HUES6 (cell line): ENCODE measurements around the gene PARD3.

ENCODE experiments used
- H3K27ac ChIP-seq: 2 replicates; pipeline ENCODE4 v1.7.0; 2013; ENCODE audit warnings: low read depth, mild to moderate bottlenecking, low read length, inconsistent platforms
- H3K27me3 ChIP-seq: 2 replicates; pipeline ENCODE4 v1.6.1; 2013; ENCODE audit warnings: low read length; ENCODE audit not compliant: control insufficient read depth, insufficient read depth
- H3K36me3 ChIP-seq: 2 replicates; pipeline ENCODE4 v1.6.1; 2013; ENCODE audit warnings: low read length; ENCODE audit not compliant: control insufficient read depth, insufficient read depth
- H3K4me1 ChIP-seq: 2 replicates; pipeline ENCODE4 v1.6.1; 2013; ENCODE audit warnings: low read length; ENCODE audit not compliant: control insufficient read depth, insufficient read depth
- H3K4me3 ChIP-seq: 2 replicates; pipeline ENCODE4 v1.5.1; 2013; ENCODE audit warnings: low read depth, low read length
- H3K9ac ChIP-seq: one replicate; pipeline ENCODE4 v1.6.1; 2013; ENCODE audit warnings: mild to moderate bottlenecking, low read length
- H3K9me3 ChIP-seq: 2 replicates; pipeline ENCODE4 v1.6.1; 2013; ENCODE audit warnings: low read depth, low read length; ENCODE audit not compliant: control insufficient read depth, insufficient read depth

The PARD3 gene

DNA sequence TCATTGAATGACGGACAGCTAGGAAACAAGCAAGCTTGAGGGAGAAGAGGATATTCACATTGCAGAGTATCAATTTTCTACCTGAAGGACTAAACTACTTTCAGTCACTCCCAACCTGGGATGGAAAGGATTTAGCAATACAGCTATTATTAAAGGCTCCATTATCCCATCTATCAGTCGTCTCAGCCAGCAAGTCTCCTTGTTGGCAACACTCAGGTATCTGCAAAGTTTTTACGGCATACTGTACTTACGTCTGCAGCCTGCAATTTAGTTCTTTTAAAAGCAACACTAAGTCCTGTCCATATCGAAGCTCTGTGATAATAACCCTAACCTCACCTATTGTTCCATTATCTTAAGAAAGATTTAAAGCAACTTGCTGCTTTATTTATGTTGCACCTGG, 689.4 kb downstream of the PARD3 start:
- no peak overlapping the region for H3K4me3 ChIP-seq
- H3K27me3 ChIP-seq, result no peaks in the 10 kb centered on the region
- peaks cover 8% of the 10 kb centered on the region; the same call in 1 of the 2 replicates for H3K4me1 ChIP-seq
- no peaks in the 10 kb centered on the region for H3K9me3 ChIP-seq
- no peak overlapping the region for H3K9ac ChIP-seq
- no peak overlapping the region for H3K27ac ChIP-seq
- no peaks in the 10 kb centered on the region for H3K36me3 ChIP-seq

DNA sequence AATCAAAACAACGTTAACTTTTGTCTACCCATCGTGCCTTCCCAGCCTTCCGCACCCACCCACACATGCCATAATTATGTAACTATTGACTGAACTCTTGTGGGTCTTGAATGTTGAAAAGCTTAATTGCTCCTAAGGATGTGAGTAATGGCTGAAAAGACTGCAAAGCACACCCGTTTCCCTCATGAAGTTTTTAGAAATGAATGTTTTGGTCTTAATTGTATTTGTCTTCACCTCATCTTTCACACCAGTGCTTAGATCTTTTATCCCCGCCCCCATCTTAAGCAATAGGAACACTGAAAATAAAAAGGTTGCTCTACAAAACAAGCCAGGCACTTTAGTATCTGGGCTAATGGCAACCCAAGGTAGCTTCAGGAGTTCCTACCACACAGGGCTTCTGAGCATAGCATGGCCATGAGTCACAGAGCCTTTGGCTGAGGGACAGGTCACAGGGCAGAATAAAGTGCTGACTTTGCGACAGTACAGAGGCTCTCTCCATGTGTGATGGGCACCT, 690.5 kb downstream of the PARD3 start:
- Histone ChIP-seq H3K9me3 (no peaks in the 10 kb centered on the region), H3K27me3 (no peaks in the 10 kb centered on the region), H3K9ac (no peak overlapping the region), H3K4me1 (peaks cover 8% of the 10 kb centered on the region; the same call in 1 of the 2 replicates), H3K4me3 (no peak overlapping the region), H3K36me3 (no peaks in the 10 kb centered on the region), H3K27ac (no peak overlapping the region)

DNA sequence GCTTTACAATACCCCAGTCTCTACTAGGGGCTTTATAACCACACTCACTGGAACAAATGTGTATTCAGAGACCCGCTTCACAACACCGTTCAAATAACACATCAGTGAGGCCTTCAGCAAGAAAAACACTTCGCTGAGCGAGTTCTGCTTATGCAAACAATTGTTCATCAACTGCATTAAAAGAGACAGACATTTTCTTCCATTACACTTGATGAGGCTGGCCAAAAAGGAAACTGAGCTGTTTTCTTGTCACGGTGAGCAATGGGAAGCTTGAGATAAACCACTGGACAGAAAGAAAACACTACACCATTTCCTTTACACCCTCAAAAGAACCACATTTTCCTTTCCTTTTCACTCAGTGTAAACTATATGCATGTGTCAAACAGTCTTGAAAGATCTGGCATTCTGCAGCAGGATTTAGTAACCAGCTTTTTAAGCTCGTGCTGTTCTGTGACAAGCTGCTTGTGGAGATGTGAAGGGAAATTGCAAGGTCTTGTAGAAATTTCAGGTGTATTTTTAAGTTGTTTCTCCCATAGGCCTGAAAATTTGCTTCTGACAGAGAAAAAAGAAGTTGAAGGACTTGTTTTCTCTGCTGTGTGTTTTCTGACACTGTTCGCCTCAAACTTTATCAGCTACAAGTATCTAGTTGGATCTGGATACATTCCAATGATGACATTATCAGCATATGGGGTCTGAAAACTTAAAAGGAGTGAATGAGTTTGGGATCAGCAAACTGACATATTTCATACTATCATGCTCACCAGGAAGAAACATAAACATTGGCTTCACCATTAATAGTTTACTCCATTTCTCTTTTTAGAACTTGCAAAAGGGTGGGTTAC, 693.1 kb downstream of the PARD3 start:
- Histone ChIP-seq H3K36me3 (peaks cover 3% of the 10 kb centered on the region; the same call in 1 of the 2 replicates), H3K9ac (no peak overlapping the region), H3K9me3 (no peaks in the 10 kb centered on the region), H3K27ac (no peak overlapping the region), H3K4me1 (peaks cover 9% of the 10 kb centered on the region), H3K4me3 (no peak overlapping the region), H3K27me3 (no peaks in the 10 kb centered on the region)

DNA sequence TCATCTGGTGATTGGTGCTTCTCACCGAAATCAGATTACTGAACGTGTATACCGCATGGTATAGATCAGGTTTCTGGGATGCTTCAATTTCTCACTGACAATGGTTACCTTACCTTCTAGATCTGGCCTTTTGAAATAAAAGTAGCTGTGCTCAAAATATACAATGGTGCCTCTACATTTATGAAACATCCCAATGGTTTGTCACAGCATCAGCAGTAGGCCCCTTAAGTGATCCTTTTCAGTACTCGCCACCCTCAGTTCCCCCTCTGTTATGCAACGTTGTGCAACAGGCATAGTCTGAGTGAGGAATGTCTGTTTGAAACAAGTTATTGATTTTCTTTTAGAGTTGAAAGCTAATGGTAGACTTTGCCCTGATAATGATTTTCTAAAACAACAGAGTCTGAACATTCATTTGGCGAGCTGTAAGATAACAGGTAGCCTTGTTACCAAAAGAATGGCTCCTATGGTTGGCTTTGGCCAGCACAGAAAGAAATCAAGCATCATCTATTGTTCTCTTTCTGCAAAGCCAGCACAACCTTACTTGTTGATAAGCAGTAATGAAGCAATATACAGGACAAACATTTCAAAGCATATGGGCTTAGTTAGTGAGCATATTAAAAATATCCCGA, 693.9 kb downstream of the PARD3 start:
- H3K27ac ChIP-seq, result no peak overlapping the region
- peaks cover 3% of the 10 kb centered on the region; the same call in 1 of the 2 replicates for H3K36me3 ChIP-seq
- no peak overlapping the region for H3K4me3 ChIP-seq
- H3K27me3 ChIP-seq, result no peaks in the 10 kb centered on the region
- no peaks in the 10 kb centered on the region for H3K9me3 ChIP-seq
- peaks cover 16% of the 10 kb centered on the region for H3K4me1 ChIP-seq
- H3K9ac ChIP-seq, result no peak overlapping the region

DNA sequence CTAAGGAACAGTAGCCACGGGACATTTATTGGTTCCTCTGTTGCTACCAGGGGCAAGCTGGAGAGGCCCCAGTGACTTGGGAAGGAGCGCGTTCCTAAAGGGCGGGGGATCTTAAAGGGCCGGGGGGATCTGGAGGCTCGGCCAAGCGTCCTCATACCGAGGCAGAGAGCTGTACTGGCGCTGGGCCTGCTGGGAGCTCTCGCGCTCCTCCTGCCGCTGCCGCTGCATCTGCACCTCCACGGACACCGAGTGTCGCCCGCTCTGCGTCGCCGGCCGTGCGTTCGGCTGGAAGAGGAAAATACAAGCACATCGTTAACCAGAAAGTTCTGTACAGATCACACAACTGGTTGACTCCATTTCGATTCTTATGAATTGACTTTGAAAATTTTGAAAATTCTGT, 695.6 kb downstream of the PARD3 start:
- Histone ChIP-seq H3K4me1 (peaks cover 14% of the 10 kb centered on the region), H3K27ac (no peak overlapping the region), H3K4me3 (no peak overlapping the region), H3K9me3 (no peaks in the 10 kb centered on the region), H3K9ac (no peak overlapping the region), H3K27me3 (no peaks in the 10 kb centered on the region), H3K36me3 (peaks cover 3% of the 10 kb centered on the region; the same call in 1 of the 2 replicates)

DNA sequence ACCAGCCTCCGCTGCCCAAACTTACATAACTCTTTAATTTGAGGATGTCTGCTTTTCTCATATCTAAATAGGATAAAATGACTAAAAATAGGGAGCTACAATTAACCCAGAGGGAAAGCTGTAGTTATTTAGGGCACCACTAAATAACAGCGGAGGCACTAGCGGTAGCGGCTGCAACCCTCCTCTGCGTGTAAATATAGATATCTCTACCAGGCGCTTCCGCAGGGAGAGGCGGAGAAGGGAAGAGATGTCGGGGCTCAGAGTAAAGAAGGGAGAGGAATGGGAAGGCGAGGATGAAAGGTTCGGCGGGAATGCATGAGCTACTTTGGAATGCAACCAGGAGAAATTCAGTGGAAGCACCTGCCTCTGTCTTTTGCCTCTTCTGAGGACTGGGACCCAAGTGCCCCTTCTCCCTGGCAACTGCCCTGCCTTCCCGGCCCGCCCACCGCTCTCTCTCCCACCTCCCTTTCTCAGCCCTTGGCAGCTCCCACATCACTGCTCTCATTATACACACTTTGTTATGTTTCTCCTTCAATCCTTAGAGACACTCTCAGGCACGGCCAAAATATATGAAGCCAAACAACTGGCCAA, 698.3 kb downstream of the PARD3 start:
- peaks cover 14% of the 10 kb centered on the region for H3K4me1 ChIP-seq
- no peak overlapping the region for H3K27ac ChIP-seq
- no peak overlapping the region for H3K9ac ChIP-seq
- peaks cover 3% of the 10 kb centered on the region; the same call in 1 of the 2 replicates for H3K36me3 ChIP-seq
- H3K4me3 ChIP-seq, result no peak overlapping the region
- no peaks in the 10 kb centered on the region for H3K9me3 ChIP-seq
- no peaks in the 10 kb centered on the region for H3K27me3 ChIP-seq

DNA sequence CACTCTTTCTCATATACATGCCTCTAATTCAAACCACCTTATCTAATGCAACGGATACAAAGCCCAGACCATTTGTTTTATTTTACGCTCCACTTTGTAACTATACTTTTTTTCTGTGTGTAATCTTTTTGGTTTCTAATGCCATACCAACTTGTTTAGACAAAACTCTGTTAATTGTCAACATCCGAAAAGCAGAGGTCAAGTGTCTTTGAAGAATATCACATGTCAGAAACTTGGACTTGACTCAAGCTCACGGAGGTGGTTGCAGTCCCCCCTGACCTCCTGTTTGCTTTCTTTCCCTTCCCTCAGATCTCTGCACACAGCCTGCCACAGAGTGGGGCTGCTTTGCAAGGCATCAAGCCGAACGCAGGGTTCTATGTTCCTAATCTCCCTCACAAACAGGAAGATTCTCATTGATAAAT, 698.9 kb downstream of the PARD3 start:
- Histone ChIP-seq H3K36me3 (peaks cover 3% of the 10 kb centered on the region; the same call in 1 of the 2 replicates), H3K9ac (no peak overlapping the region), H3K4me1 (peaks cover 14% of the 10 kb centered on the region), H3K27ac (no peak overlapping the region), H3K9me3 (no peaks in the 10 kb centered on the region), H3K27me3 (no peaks in the 10 kb centered on the region), H3K4me3 (no peak overlapping the region)

DNA sequence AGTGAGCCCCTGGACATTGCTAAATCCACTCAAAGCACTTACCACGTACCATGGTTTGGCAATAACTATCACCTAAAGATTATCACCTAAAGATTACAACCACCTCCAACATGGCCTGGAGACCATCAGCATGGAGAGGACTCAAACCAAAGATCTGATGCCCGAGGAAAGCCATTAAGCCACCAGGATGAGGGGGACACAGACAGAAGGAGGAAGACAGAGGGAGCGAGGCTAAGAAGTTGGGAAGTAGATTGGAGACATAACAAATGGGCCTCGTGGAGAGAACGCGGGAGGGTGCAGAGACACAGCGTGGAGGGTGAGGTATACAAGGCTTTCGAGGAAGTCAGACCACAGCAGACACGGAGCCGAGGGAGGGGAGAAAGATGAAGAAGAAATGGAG, 700.2 kb downstream of the PARD3 start:
- H3K9me3 ChIP-seq, result no peaks in the 10 kb centered on the region
- H3K4me1 ChIP-seq, result peaks cover 14% of the 10 kb centered on the region
- no peak overlapping the region for H3K9ac ChIP-seq
- H3K4me3 ChIP-seq, result no peak overlapping the region
- H3K36me3 ChIP-seq, result peaks cover 3% of the 10 kb centered on the region; the same call in 1 of the 2 replicates
- no peak overlapping the region for H3K27ac ChIP-seq
- H3K27me3 ChIP-seq, result no peaks in the 10 kb centered on the region

DNA sequence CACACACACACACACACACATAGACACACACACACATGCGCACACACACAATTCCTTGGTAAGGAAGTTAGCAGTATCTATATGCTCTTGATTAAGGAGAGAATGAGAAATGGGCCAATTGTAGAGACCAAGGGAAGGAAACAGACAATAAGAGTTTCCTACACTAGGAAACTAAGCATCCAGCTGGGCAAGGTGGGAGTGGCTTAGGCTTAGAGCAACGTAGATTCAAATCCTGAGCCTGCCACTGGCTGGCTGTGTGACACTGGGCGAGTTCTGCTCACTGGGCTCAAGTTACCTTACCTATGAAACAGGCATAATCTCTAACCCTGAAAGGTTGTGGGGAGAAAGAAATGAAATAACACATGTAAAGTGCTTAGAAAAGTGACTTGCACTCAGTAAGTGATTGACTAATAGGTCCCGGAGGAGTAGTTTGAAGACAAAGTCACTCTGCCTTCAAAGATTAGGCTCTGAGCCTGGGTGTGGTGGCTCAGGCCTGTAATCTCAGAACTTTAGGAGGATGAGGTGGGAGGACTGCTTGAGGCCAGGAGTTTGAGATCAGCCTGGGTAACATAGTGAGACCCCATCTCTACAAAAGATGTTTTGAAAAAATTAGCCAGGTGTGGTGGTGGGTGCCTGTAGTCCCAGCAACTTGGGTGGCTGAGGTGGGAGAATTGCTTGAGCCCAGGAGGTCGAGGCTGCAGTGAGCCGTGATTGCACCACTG, 701.4 kb downstream of the PARD3 start:
- Histone ChIP-seq H3K4me1 (peaks cover 14% of the 10 kb centered on the region), H3K9ac (no peak overlapping the region), H3K27ac (no peak overlapping the region), H3K36me3 (peaks cover 3% of the 10 kb centered on the region; the same call in 1 of the 2 replicates), H3K4me3 (no peak overlapping the region), H3K9me3 (no peaks in the 10 kb centered on the region), H3K27me3 (no peaks in the 10 kb centered on the region)

DNA sequence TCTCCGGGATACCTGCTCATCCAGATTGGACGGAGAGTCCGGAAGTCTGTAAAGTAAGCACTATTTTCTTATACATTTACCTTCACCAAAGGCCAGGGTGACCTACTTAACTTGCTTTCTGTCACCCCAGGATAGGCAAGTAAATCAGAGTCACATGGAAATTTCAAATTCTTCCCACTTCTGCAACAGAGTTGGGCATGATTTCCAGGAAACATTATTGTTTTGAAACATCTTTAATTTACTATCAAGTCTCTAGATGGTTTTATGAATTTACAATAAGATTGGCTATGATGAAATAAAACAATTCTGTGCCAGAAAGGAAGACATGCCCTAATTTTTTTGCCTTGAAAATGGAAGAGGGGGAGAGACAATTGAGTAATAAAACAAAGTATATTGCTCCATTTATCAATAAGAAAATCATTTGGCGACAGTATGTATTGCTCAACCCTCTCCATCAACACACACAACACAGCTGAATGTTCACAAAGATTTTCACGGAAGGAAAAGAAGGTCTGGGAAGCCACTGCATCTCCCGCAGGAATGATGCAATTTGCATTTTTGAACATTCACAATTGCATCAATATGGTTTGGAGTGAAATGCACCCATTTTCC, 702.8 kb downstream of the PARD3 start:
- no peaks in the 10 kb centered on the region for H3K27me3 ChIP-seq
- no peaks in the 10 kb centered on the region for H3K9me3 ChIP-seq
- H3K36me3 ChIP-seq, result no peaks in the 10 kb centered on the region
- no peak overlapping the region for H3K4me3 ChIP-seq
- no peak overlapping the region for H3K27ac ChIP-seq
- peaks cover 14% of the 10 kb centered on the region for H3K4me1 ChIP-seq
- no peak overlapping the region for H3K9ac ChIP-seq
